ENCODE data around the gene C4orf50.
A peak's percentile ranks its signal among the peaks of the same experiment; 100 is the strongest.
"Not testable (repeated sequence)": the region's sequence is repeated elsewhere in the genome, so short reads cannot be mapped to it uniquely, and the experiment has no call there.

The C4orf50 gene

DNA sequence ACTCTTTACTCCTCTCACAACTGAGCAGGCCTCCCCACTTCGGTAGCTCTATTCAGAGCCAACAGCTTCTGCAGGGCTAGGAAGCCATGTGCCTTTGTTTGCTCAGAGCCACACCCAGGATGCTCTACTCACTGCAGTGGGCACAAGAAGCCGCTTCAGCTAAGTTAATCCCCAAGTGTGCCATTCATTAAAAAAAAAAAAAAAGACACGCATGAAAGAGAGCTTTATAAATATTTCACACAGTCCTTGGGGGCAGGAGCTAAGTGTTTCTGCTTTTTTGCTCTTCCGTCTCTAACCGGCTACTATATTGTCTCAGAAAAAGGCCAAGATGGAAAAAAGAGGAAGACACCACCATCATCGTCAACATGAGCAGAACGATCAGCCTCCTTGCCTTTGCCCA is 133.4 kb downstream of the C4orf50 start:
- no peak for DNase-seq

DNA sequence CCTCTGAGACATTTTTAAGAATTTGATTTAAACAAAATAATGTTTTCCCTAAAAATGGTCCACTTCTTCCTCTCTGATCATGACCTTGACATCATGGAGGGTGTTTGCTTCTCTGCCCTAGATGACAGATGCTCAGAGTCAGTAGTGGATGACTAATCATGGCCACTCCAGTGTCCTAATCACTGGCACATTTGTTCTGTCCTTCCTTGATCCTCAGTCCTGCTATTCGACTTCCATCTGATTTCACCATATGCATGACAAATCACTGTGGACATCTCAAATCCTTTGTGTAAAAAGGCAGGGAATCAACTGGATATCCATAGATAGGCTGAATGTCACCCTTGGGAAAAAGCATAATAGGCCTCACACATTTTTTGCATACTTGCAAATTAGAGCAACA is 134.3 kb downstream of the C4orf50 start:
- DNase-seq = peak; percentile 10

DNA sequence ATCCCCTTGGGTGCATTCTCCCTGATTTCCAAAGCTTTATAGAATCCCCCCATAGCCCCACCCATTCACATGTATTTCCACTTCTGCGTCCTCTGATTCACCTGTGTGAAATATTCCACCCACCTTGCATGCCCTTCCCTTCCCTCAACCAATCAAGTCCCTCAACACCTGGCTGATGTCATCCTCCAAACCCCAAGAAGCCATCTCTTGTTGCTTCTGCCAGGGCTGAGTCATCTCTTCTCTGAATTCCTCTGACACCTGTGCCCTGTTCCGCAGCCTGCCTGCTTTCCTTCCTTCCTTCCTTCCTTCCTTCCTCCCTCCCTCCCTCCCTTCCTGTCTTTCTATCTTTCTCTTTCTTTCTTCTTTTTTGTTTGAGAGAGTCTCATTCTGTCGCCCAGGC is 135.3 kb downstream of the C4orf50 start:
- DNase-seq = no peak

DNA sequence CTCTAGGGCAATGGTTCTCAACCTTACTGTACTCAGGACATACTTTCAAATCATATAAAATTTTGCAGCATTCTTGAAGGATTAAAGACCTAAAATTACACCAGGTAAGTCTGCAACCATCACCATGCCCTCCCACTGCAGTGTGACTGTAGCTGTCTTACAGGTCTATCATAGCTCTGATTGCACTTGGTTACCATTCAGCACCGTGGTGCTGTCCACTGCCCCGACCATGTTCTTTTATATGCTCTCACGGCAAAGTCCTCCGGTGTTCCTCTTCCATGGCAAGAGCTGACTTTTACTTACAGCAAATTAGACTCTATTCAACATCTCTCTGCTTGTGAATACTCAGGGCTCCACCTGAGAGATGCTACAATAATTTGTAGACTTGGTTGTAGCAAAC is 136.9 kb downstream of the C4orf50 start:
- no peak for DNase-seq

GRCh38 chr4:5878359-5878758 is 139.9 kb downstream of the C4orf50 start:
- no peak for DNase-seq

- DNase-seq = no peak
Measured at GRCh38 chr4:5877392-5877791, 140.8 kb downstream of the C4orf50 start.

DNA sequence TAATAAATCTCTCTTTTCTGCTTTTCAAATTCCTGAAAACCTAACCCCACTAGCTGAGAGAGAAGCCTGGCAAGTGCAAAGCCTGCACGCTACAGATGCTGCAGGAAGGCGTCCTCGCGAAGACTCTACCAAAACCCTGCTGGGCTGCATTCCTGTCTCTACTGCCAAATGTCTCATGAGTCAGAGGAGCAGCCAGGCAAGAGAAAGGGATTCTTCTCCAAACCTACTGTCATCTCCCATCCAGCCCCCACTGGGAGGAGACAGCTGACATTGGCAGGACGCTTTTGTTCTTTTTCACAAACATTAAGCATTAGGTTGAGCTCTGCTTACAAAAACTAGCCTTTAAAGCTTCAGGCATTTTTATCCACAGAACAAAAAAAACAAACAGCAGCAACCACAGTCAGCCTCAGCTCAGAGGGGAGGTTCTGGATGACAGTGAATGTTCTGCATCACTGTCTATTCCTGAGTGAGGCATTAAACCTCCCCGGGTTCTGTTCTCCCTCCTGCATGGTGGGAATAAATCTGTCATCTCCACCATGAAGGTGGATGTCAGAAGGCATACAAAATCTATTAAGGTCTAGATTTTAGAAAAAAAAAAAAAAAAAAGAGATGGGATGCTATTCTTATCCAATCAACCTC is 143.3 kb downstream of the C4orf50 start:
- DNase-seq = peak; percentile 55

DNA sequence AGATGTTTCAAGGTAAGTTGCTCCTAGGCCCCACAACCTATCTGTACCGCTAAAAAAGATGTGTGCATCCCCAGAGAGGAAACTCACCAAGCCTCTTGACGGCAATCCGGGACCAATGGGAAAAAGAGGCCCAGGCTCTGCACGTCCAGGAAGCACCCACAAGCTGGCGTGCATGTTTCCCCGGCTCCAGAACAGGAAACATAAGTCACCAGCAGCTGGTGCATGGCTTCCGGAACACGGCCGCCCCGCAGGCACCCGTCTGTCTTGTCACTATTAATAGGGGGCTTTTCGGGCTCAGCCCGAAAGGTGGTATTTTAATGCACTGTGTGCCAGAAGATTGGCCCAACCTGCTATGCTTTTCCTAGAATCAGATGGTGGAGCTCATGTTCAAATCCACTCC is 147.5 kb downstream of the C4orf50 start:
- no peak for DNase-seq

GRCh38 chr4:5869966-5870619 is 148.1 kb downstream of the C4orf50 start:
- no peak for DNase-seq

DNA sequence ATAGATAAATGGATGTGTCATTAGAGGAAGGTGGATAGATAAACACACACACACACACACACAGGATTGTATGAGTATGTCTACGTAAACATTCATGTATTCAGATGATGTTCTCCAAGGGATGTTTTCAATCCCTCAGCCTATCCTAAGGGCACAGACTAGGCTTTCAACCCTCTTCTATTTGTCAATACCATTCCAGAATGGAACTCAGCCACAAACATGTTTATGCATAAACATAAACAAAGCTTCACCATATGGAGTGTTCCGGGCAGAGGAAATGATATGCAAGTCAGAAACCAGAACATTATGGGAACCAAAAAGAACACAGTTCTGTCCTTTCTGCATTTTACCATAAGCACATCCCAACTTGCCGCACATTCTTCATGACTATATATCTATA is 150.4 kb downstream of the C4orf50 start:
- no peak for DNase-seq

GRCh38 chr4:5866841-5867813 is 151.1 kb downstream of the C4orf50 start:
- no peak for DNase-seq

DNA sequence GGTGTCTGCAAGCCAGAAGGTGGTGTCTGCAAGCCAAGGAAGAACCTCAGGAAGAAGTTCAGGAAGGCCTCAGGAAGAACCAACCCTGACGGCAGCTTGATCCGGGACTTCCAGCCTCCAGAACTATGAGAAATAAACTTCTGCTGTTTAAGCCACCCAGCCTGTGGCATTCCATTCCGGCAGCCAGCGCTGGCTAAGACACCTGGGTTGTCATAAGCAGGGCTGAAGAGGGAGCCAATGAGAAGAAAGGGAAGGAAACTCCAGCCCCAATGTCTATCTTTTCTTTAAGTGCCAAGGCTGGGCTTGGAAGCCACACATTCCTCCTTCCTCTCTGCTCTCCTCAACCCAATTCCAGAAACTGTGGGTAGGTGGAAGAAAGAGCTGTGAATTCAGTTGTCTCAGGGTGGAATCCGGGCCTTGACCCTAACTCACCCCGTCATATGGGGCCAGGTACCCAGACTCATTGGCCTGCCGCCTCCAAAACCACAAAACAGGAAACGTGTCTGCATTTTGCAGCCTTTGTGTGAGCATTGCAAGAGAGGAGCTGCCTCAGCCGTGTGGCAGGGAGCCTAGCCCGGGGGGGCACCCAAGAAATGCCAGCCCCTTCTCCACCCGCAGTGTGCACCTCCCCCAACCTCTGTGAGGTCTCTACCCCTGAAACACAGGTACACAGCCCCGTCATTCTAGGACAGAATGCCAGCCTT is 152.2 kb downstream of the C4orf50 start:
- DNase-seq = no peak

GRCh38 chr4:5863461-5864113 is 154.6 kb downstream of the C4orf50 start:
- peak; percentile 96 for DNase-seq

DNA sequence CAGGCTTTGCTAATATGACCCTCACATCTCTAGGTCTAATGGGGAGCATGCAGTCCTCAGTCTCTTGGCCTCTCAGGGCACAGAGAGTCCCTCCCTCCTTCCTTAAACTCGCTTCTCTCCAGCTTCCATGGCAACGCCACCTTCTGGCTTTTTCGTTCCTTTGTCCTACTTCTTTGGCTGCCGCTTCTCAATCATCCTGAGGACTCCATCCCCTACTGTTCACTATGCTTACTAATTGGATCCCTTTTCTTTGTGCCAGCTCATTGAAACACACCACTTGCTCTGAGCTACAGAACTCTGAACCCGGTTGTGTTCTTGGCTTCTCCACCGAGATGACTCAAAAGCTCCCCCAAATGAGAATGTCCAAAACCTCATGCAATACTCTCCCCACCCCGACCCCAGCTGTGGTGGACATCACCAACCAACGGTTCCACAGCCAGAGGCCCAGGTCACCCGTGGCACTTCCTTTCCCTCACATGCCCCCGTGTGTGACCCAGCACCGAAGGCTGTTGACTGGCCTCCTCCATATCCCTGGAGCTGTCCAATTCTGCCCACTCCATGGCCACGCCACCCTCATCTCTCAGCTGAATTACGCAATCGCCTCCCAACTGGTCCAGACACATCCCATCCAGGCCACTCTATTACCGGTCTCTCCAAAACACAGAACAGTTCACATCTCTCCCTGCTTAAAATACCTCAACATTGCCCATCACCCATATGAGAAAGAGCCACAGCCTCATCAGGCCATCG is 160.0 kb downstream of the C4orf50 start:
- DNase-seq = no peak

DNA sequence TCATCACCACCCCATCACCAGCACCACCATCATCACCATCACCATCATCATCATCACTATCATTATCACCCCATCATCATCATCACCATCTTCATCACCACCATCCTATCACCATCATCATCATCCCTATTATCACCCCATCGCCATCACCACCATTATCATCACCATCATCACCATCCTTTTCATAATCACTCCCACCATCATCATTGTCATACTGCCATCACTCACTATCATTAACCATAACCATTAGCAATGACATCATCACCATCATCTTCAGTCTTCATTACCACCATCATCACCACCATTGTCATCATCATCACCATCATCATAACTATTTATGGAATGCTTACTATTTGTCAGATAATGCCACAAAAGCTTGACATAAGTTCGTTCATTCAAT is 161.0 kb downstream of the C4orf50 start:
- no peak for DNase-seq

- DNase-seq = not testable (repeated sequence)
Measured at GRCh38 chr4:5856362-5856761, 161.9 kb downstream of the C4orf50 start.

DNA sequence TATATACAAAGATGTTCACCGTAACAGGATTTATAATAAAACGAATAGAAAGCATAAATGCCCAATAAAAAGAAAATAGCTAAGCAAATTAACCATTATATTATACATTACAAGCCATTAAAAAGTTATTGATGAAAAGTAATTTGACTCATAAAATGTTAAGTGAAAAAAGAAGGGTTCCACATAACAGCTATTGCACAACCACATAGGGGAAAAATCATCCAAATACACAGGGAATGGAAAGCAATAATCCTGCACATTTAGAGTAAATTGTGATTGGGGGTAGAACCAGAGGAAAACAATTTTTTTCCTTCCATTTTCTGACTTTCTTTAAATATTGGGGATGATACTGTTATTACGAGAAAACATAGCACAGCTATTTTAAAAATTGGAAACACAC is 163.3 kb downstream of the C4orf50 start:
- DNase-seq = no peak

DNA sequence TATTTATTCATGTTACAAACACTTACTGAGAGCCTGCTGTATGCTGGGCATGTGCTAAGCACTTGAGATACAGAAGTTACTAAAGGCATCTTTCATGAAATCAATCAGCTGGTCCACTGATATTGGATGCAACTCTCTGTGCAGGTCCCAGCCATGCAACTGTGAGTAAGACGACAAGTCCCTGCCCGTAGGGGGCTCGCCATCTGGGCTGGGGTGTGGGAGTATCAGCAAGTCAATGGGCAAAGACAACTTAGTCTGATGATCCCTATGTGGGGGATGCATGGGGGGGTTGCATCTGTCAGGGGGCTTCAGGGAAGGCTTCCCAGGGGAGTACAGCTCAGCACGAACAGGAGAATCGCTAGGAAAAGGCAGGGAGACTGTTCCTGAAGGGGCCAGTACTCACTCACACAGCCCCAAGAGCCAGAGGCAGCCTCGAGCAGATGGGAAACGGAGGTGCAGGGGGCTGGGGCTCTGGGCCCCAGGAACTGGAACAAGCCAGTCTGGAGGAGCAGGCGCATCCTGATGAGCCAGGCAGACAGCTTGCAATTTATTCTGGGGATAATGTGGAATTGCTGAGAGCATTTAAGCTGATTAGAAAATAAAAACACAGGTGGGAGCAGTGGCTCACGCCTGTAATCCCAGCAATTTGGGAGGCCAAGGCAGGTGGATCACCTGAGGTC is 165.6 kb downstream of the C4orf50 start:
- DNase-seq = no peak

DNA sequence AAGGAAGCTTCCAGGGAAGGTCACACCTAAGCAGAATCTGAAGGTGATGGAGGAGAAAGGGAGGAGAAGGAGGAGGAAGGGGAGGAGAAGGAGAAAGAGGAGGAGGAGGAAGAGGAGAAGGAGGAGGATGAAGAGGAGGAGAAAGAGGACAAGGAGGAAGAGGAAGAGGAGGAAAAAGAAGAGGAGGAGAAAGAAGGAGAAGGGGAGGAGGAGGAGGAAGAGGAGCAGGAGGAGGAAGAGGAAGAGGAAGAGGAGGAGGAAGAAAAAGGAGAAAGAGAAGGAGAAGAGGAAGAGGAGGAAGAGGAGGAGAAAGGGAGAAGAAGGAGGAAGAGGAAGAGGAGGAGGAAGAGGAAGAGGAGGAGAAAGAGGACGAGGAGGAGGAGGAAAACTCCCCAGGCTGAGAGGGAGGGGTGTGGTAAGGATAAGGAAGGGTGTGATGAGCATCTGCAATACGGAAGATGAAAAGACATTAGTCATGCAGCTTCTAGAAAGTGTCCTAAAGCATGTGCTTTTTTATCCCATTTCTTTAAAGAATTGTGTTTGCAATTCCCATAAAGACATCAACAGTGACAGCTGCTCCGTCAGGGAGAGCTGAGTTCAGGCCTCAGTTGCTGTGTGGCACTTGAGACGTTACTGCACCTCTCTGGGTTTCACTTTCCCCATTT is 166.5 kb downstream of the C4orf50 start:
- no peak for DNase-seq

All from fibroblast of skin of right quadriceps (primary cell).